H9 (cell line): Measurements from ENCODE around the gene ANO3. TPM values are rescaled to one million over a fixed set of nuclear protein-coding genes. Genes with fewer than 3 reads are reported as not detected.

Source experiments
- DNase-seq: peaks from one replicate; pipeline ENCODE4 v3.0.0-alpha.2; 2017
- H2AFZ ChIP-seq: one replicate; pipeline ENCODE4 v1.6.1; 2013; ENCODE audit warnings: mild to moderate bottlenecking, low read length, control low read depth, moderate library complexity
- H2AK5ac ChIP-seq: 2 replicates; pipeline ENCODE4 v1.6.1; 2013; ENCODE audit warnings: low read length, control low read depth, mixed read lengths; ENCODE audit not compliant: insufficient read length
- H2BK120ac ChIP-seq: one replicate; pipeline ENCODE4 v1.6.1; 2013; ENCODE audit warnings: low read depth, mild to moderate bottlenecking, low read length, control low read depth, inconsistent platforms; ENCODE audit not compliant: poor library complexity, severe bottlenecking
- H2BK12ac ChIP-seq: 2 replicates; pipeline ENCODE4 v1.6.1; 2013; ENCODE audit warnings: low read length, control low read depth, mixed read lengths, low read depth; ENCODE audit not compliant: insufficient read length
- H2BK15ac ChIP-seq: 2 replicates; pipeline ENCODE4 v1.6.1; 2013; ENCODE audit warnings: low read depth, low read length, control low read depth
- H2BK20ac ChIP-seq: one replicate; pipeline ENCODE4 v1.6.1; 2013; ENCODE audit warnings: low read depth, mild to moderate bottlenecking, low read length, control low read depth, inconsistent platforms; ENCODE audit not compliant: poor library complexity, severe bottlenecking
- H2BK5ac ChIP-seq: 2 replicates; pipeline ENCODE4 v1.6.1; 2013; ENCODE audit warnings: low read length, control low read depth, mixed read lengths; ENCODE audit not compliant: insufficient read length
- H3K14ac ChIP-seq: 2 replicates; pipeline ENCODE4 v1.6.1; 2013; ENCODE audit warnings: low read length, control low read depth; ENCODE audit not compliant: insufficient read depth
- H3K18ac ChIP-seq: 2 replicates; pipeline ENCODE4 v1.6.1; 2013; ENCODE audit warnings: low read depth, mild to moderate bottlenecking, mixed read lengths, low read length, control low read depth; ENCODE audit not compliant: insufficient read length
- H3K23ac ChIP-seq: 2 replicates; pipeline ENCODE4 v1.6.1; 2013; ENCODE audit warnings: low read length, control low read depth, mixed read lengths, low read depth; ENCODE audit not compliant: insufficient read length
- H3K23me2 ChIP-seq: 2 replicates; pipeline ENCODE4 v1.6.1; 2013; ENCODE audit warnings: low read depth, mild to moderate bottlenecking, mixed read lengths, low read length, control low read depth; ENCODE audit not compliant: insufficient read length, poor library complexity, severe bottlenecking
- H3K27ac ChIP-seq: 2 replicates; pipeline ENCODE4 v1.5.1; 2013; ENCODE audit warnings: low read length, control low read depth, mixed read lengths, low read depth; ENCODE audit not compliant: insufficient read length
- H3K27me3 ChIP-seq: 2 replicates; pipeline ENCODE4 v1.6.1; 2013; ENCODE audit warnings: low read length, control low read depth, inconsistent platforms; ENCODE audit not compliant: insufficient read depth
- H3K4ac ChIP-seq: 2 replicates; pipeline ENCODE4 v1.6.1; 2013; ENCODE audit warnings: low read depth, mild to moderate bottlenecking, control low read depth, inconsistent platforms, low read length, moderate library complexity
- H3K4me1 ChIP-seq: 2 replicates; pipeline ENCODE4 v1.6.1; 2013; ENCODE audit warnings: low read length, control low read depth, inconsistent platforms; ENCODE audit not compliant: insufficient read depth
- H3K4me2 ChIP-seq: 2 replicates; pipeline ENCODE4 v1.6.1; 2013; ENCODE audit warnings: low read length, control low read depth, mixed read lengths; ENCODE audit not compliant: insufficient read length, insufficient read depth
- H3K56ac ChIP-seq: 2 replicates; pipeline ENCODE4 v1.6.1; 2013; ENCODE audit warnings: low read depth, mild to moderate bottlenecking, mixed read lengths, low read length, control low read depth; ENCODE audit not compliant: insufficient read length
- H3K79me1 ChIP-seq: 2 replicates; pipeline ENCODE4 v1.6.1; 2013; ENCODE audit warnings: low read depth, mild to moderate bottlenecking, moderate library complexity, low read length, control low read depth, inconsistent platforms; ENCODE audit not compliant: insufficient read depth, poor library complexity, severe bottlenecking
- H3K79me2 ChIP-seq: 2 replicates; pipeline ENCODE4 v1.6.1; 2013; ENCODE audit warnings: low read length, control low read depth, inconsistent platforms; ENCODE audit not compliant: insufficient read depth
- H3K9ac ChIP-seq: 2 replicates; pipeline ENCODE4 v1.6.1; 2013; ENCODE audit warnings: low read length, control low read depth, mixed read lengths; ENCODE audit not compliant: insufficient read length; ENCODE audit errors: extremely low read depth
- H3K9me3 ChIP-seq: one replicate; pipeline ENCODE4 v1.6.1; 2013; ENCODE audit warnings: low read depth, low read length, inconsistent platforms; ENCODE audit not compliant: control insufficient read depth
- H3T11ph ChIP-seq: one replicate; pipeline ENCODE4 v1.6.1; 2013; ENCODE audit warnings: mild to moderate bottlenecking, low read length, control low read depth, inconsistent platforms
- H4K20me1 ChIP-seq: one replicate; pipeline ENCODE4 v1.6.1; 2013; ENCODE audit not compliant: control insufficient read depth, insufficient read length, insufficient read depth
- H4K5ac ChIP-seq: 2 replicates; pipeline ENCODE4 v1.6.1; 2013; ENCODE audit warnings: low read depth, mild to moderate bottlenecking, mixed read lengths, low read length, control low read depth; ENCODE audit not compliant: insufficient read length
- H4K8ac ChIP-seq: replicated peaks from 2 replicates; pipeline ENCODE4 v1.6.1; 2013; ENCODE audit warnings: low read length, control low read depth, mixed read lengths, low read depth; ENCODE audit not compliant: insufficient read length
- H4K91ac ChIP-seq: 2 replicates; pipeline ENCODE4 v1.6.1; 2013; ENCODE audit warnings: low read depth, mild to moderate bottlenecking, moderate library complexity, mixed read lengths, low read length, control low read depth; ENCODE audit not compliant: insufficient read length
- H3K27ac Mint-ChIP-seq, 3 experiments: 2 replicates in 2 of 3; 3 replicates in 1 of 3; pipeline ENCODE4 v1.8.0; 2020 to 2021; ENCODE audit warnings: mixed read lengths in 3 of 3, mild to moderate bottlenecking in 1 of 3, moderate library complexity in 1 of 3
- H3K27me3 Mint-ChIP-seq: 2 replicates; pipeline ENCODE4 v1.8.0; 2021; ENCODE audit warnings: low read depth, mild to moderate bottlenecking, moderate library complexity, mixed read lengths
- H3K36me3 Mint-ChIP-seq, 3 experiments: 2 replicates in 2 of 3; 3 replicates in 1 of 3; pipeline ENCODE4 v1.8.0; 2020 to 2021; ENCODE audit warnings: low read depth in 3 of 3, mixed read lengths in 3 of 3; ENCODE audit not compliant: insufficient read depth in 1 of 3
- H3K4me1 Mint-ChIP-seq, 2 experiments: 2 replicates each; pipeline ENCODE4 v1.8.0; 2020; ENCODE audit warnings: mixed read lengths in 2 of 2
- H3K4me3 Mint-ChIP-seq, 2 experiments: 2 replicates in 1 of 2; 3 replicates in 1 of 2; pipeline ENCODE4 v1.8.0; 2020 to 2021; ENCODE audit warnings: mild to moderate bottlenecking in 2 of 2, mixed read lengths in 2 of 2, moderate library complexity in 1 of 2
- H3K9me3 Mint-ChIP-seq, 2 experiments: 2 replicates in 1 of 2; 3 replicates in 1 of 2; pipeline ENCODE4 v1.8.0; 2020; ENCODE audit warnings: mild to moderate bottlenecking in 2 of 2, mixed read lengths in 2 of 2, moderate library complexity in 1 of 2
- CTCF ChIP-seq: fragments of 200-600 bp; sonication (generic); conservative IDR thresholded peaks from 3 replicates; pipeline ENCODE4 v1.8.0; 2021; ENCODE audit warnings: antibody characterized with exemption, mild to moderate bottlenecking
- WGBS: extraction: QIAGEN DNeasy Blood & Tissue Kit; methylation state at CpG from one replicate; pipeline ENCODE4 v1.1.7; 2013; ENCODE audit warnings: missing lambda C conversion rate, low lambda C conversion rate, mixed read lengths; ENCODE audit not compliant: insufficient read length; ENCODE audit errors: extremely low coverage; 5-methylcytosine and 5-hydroxymethylcytosine counted together
- total RNA-seq: library from RNA; stranded (reverse); gene quantifications from 2 replicates; pipeline ENCODE4 v1.2.1, GENCODE V29; 2021

Gene ANO3
- total RNA-seq, 1 experiment from 2014 or later = not detected

- H4K91ac ChIP-seq = no peak overlapping the region
- Mint-ChIP-seq H3K36me3 (no peaks in the 10 kb centered on the region), H3K27me3 (no peaks in the 10 kb centered on the region), H3K27ac (no peak overlapping the region), H3K9me3 (peaks cover 2 to 4% of the 10 kb centered on the region in 2 experiments; a peak in 2 of 5 replicates), H3K4me1 (no peaks in the 10 kb centered on the region), H3K4me3 (no peak overlapping the region)
- no peak overlapping the region for H3K27ac ChIP-seq
- no peak overlapping the region for H2BK15ac ChIP-seq
- H2AFZ ChIP-seq = no peak overlapping the region
- TF ChIP-seq CTCF = no peak
- no peaks in the 10 kb centered on the region for H3K23me2 ChIP-seq
- no peak overlapping the region for H3K14ac ChIP-seq
- no peak overlapping the region for H3K56ac ChIP-seq
- H2BK120ac ChIP-seq = no peak overlapping the region
- H3K4me2 ChIP-seq = no peak overlapping the region
- no peak overlapping the region for H2BK5ac ChIP-seq
- no CpG with 5 or more reads among the region's 1 CpG for WGBS
- H3T11ph ChIP-seq = no peak overlapping the region
- H2BK12ac ChIP-seq = no peak overlapping the region
- H3K9ac ChIP-seq = no peak overlapping the region
- no peak overlapping the region for H3K18ac ChIP-seq
- DNase-seq = no peak
- H4K5ac ChIP-seq = no peak overlapping the region
- no peak overlapping the region for H4K8ac ChIP-seq
- no peak overlapping the region for H3K23ac ChIP-seq
- no peaks in the 10 kb centered on the region for H3K79me2 ChIP-seq
- H2AK5ac ChIP-seq = no peak overlapping the region
- no peaks in the 10 kb centered on the region for H3K27me3 ChIP-seq
- H3K4ac ChIP-seq = no peak overlapping the region
- no peaks in the 10 kb centered on the region for H4K20me1 ChIP-seq
- H3K4me1 ChIP-seq = no peaks in the 10 kb centered on the region
- no peaks in the 10 kb centered on the region for H3K9me3 ChIP-seq
- no peaks in the 10 kb centered on the region for H3K79me1 ChIP-seq
- no peak overlapping the region for H2BK20ac ChIP-seq
Observed at GRCh38 chr11:26399336-26399735, 67.4 kb downstream of the ANO3 start.
